ENCODE data around the gene TOP3A.

Gene TOP3A

DNA sequence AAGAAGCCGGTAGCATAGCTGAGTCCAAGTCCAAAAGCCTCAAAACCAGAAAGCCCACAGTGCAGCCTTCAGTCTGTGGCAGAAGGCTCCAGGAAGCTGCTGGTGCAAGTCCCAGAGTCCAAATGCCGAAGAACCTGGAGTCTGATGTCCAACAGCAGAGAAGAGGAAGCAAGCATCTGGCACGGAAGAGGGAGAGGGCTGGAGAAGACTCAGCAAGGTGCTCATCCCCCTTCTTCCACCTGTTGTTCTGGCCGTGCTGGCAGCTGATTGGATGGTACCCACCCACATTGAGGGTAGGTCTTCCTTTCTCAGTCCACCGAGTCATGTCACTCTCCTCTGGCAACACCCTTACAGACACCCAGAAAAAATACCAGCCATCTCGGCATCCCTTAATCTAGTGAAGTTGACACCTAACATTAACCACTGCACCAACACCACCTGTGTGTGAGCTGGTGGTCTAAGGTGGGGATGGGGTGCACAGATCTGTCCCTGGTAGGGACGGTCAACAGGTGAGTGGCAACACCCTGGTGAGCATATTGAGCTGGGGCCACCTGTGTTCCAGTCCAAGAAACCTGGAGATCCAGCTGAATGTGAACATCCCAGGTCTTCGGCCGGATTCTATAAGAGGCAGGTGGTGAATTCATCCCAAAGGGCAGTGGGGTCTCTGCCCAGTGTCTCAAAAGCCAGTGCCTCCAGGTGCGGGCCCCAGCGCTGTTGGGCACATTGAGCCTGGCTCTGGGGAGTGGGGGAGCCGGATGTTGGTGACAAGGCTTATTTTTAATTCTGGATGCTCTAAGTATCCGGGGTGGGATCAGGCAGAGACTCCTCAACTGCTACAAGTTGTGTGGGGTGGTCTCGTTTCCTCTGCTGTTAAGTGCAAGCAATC lies 44.5 kb downstream of the TOP3A start:
- no peak for DNase-seq

DNA sequence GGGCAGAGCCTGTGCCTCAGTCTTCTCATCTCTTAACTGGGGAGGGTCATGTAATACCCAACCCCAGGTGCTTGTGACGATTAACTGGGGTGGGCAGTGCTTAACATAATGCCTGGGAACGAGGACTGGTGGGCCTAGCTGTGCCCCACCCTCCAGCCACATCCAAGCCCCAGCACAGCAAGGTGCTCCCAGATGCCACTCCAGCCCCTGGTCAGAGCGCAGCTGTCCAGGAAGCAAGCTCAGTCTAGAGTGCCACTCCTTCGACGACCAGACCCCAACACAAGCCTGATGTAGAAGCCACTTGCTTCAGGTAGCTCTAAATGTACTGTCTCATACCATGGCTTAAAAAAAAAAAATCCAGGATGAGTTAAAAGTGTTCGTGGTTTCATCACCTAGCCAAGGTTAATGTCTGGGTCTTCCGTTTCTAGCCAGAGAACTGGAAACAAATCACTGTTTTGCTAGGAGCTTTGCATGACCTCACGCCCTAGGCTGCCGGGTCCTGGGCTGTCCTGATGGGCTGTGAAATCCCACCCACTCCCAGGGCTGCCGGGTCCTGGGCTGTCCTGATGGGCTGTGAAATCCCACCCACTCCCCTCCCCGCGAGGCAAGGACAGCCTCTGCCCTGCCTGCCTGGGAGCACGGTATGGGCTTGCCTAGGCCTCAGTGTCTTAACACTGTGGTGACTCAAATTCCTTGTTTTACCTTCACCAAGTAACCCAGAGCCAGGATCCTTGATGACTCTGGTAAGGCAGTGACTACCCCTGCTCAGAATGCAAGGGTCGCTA lies 46.7 kb downstream of the TOP3A start:
- DNase-seq = no peak

DNA sequence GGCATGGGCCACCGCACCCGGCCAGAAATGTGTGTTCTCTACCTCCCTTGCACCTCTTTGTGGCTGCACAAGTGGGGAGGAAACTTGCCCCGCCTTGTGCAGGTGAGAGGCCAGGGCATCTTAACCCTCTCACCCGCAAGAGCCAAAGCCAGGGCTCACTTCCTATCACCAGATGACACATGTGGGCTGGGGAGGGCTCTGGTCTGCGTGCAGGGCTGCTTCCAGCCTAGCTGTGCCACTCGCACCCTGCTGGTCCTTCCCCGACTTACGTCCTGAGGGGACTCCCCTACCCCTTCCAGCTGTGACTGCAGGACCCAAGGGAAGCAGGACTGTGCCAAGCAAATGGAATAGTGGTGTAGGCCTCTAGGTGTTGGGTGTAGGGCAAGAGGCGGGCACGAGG lies 47.4 kb downstream of the TOP3A start:
- DNase-seq = no peak

DNA sequence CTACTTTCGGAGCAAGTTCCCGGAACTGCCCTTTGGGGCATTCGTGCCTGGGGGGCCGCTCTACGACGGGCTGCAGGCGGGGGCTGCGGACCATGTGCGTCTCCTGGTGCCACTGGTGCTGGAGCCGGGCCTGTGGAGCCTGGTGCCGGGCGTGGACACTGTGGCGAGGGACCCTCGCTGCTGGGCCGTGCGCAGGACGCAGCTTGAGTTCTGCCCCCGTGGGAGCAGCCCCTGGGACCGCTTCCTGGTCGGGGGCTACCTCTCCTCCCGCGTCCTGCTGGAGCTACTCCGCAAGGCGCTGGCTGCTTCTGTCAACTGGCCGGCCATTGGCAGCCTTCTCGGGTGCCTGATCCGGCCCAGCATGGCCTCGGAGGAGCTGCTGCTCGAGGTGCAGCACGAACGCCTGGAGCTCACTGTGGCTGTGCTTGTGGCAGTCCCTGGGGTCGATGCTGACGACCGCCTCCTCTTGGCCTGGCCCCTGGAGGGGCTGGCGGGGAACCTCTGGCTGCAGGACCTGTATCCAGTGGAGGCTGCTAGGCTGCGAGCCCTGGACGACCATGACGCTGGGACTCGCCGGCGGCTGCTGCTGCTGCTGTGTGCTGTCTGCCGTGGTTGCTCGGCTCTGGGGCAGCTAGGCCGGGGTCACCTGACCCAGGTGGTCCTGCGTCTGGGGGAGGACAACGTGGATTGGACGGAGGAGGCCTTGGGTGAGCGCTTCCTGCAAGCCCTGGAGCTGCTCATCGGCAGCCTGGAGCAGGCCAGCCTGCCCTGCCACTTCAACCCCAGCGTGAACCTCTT lies 50.7 kb downstream of the TOP3A start:
- no peak for DNase-seq

DNA sequence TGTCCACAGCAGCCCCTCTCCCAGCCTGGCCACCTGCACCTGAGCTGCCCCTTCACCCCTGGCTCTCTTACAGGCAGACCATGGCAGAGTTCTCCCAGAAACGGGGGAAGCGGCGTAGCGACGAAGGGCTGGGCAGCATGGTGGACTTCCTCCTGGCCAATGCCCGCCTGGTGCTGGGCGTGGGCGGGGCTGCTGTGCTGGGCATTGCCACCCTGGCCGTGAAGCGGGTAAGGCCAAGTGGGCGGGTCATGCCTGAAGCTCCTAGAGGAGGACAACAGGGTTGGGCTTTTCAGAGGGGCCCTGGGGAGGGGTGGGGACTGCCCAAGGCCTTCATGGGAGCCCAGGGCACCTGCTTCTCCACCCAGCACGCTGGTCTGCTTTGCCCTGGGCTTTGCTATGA lies 52.2 kb downstream of the TOP3A start:
- no peak for DNase-seq

DNA sequence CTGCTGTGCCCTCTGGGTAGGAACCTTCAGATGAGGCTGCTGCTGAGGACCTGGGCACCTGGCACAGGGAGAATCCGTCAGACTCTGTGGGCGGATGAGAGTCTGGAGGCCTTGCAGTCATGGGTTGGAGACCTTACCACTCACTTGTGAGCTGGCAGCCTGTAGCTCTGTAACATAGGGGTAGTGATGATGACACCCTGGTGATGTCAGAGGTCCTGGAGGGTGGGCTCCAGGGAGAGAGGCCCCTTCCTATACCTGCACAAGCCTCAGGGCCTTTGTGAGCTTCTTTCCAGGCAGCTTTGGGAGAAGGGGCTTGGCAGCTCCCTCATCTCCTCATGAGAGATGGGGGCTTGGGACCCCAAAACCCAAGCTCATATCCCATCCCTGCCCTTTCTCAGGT lies 52.7 kb downstream of the TOP3A start:
- no peak for DNase-seq

DNA sequence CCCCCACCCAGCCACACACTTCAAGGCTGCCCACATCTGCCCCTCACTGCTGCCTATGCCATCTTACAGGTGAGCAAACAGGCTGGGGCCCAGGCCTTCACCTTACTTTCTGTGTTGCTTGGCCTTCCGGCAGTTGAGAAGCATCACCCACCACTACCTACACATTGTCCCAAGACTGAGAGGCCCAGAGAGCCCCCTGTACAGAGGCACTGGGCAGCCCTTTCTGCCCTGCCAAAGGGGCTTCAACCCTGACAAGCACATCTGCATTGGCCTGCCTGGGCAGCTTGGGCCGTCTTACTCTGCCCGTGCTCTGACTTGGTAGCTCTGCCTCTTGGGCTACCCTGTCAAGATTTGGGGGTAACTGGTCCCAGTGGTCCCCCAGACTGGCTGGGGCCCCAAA lies 53.1 kb downstream of the TOP3A start:
- DNase-seq = no peak

DNA sequence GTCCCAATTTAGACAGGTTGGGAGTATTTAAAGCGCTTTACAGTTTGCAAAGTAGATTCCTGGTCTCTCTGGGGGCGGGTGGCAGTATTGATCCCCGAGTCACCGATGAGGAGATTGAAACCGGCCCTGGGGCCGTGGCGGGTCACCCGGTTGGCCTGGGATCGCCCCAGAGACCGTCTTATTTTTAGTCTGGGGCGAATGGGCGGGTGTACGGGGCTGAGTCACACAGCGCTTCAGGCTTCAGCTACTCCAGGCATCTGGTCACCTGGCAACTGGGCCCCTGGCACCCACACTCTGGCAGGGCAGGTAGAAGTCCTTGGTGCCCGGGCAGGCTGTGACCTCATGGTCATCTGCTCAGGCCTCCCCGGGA lies 53.7 kb downstream of the TOP3A start:
- DNase-seq = peak; percentile 48

DNA sequence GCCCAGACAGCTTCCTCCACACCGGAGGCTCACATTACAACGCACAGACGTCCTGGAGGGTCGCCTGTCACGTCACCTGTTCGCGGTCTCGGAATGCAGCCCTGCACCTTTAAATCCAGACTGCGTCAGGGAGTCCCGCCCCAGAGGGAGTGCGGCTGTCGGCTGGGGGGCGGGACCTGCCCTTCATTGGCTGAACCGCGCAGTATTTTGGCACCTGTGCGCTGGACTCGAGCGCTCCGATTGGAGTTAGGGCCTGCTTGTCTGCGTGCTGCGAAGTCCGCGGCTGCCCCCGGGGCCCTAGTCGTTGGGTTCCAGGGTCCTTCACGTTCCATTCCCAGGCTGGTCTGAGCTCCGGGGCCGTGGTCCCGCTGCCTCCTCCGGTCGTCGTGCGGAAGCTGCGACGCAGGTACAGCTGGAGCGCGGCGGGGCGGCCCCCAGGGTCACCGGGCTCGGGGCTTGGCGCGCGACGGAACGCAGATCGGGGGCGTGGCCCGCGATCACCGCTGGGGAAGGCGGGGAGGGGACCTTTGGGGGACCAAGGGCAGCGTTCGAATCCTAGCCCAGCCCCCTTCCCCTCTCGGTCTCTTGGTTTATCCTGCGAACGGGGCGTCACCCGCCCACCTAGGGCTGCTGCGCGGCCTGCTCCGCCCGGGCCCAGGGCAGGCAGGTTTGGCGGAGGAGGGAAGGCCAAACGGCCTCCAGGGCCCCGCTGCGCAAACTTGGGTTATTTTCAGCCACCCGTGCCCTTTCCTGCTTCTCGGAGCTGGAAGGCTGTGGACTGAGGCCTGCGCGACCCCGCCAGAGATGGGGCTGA lies 54.3 kb downstream of the TOP3A start, which contains the start of gene MIEF2:
Gene MIEF2, plus strand, starts transcription at position 331 of the 814 bp plus-strand sequence. CDS start 2,059 bp downstream, outside the sequence.
- DNase-seq = peak; percentile 94

DNA sequence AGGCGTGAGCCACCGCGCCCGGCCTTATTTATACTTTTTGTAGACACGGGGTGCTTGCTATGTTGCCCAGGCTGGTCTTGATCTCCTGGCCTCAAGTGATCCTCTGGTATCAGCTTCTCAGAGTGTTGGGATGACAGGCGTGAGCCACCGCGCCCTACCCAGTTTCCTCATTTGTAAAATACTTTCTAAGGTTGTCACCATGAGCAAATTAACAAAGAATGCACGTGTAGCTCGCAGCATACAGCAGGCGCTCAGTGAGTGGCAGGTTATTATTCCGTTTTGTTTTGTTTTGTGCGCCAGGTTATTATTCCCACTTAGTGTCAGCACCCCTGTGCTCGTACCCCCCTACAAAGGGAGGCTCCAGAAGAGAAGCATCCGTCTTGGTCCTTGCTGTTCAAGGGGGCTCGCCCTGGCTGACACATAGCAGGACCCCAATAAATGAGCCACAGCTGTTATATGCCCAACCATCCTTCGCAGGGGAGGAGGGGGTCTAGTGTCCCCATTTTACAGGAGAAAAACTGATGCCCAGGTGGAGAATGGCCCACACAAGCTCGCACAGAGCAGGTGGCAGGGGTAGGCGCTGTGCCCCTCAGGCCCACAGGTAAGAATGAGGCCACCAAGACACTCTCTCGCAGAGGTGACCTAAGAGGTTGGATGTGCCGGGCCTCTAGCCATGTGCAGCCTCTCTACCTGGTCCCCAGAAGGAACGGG lies 55.0 kb downstream of the TOP3A start:
- DNase-seq = no peak

DNA sequence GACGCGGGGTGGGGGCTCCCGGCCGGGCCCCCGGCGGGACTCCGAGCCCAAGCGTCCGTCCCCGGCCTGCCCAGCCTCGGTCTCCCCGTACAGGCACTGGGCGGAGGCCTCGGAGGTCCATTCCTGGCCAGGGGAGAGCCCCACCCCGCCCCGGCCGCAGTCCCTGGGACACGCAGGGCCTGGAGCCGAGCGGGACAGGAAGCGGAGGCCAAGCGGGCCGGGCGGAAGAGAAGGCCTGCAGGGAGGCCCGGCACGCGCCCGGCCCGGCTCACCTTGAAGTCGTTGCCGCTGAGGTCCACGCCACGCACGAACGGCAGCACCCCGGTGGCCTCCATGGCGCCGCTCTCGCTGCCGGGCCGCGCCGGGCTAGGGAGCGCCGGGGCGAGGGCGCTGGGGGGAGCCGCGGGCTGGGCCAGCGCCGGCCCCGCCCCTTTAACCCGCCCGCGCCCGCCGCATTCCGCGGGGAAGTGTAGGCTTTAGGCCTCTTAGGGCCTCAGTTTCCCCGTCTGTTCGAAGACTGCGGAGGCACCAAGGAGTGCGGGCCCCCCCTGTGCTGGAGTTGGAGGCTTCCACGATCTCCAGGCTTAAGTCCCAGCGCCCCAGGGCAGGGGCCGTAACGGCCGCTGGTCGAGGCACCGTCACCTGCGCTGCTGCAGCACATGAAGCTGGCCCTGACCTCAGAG lies 56.3 kb downstream of the TOP3A start, which contains the start of gene FLII:
Gene FLII, minus strand, starts transcription at position 383 of the 683 bp plus-strand sequence. Its CDS starts 48 bp downstream, at position 335.
- peak; percentile 67 for DNase-seq

DNA sequence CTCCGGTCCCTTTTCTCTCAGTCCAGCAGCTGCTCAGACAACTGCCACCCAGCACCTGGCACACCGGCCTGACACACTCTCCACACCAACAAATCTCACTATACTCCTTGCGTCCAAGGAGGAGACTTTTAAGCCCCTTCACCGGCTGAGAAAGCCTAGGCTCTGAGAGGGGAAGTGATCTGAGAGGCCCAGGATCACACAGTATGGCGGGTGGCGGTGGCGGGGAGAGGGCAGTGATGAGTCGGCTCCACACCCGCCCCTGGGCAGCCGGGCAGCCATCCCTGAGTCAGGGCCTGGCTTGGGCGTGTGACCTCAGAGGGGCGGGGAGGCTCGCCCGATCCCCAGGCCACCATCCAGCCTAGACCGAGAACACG lies 56.8 kb downstream of the TOP3A start:
- DNase-seq = peak; percentile 60

DNA sequence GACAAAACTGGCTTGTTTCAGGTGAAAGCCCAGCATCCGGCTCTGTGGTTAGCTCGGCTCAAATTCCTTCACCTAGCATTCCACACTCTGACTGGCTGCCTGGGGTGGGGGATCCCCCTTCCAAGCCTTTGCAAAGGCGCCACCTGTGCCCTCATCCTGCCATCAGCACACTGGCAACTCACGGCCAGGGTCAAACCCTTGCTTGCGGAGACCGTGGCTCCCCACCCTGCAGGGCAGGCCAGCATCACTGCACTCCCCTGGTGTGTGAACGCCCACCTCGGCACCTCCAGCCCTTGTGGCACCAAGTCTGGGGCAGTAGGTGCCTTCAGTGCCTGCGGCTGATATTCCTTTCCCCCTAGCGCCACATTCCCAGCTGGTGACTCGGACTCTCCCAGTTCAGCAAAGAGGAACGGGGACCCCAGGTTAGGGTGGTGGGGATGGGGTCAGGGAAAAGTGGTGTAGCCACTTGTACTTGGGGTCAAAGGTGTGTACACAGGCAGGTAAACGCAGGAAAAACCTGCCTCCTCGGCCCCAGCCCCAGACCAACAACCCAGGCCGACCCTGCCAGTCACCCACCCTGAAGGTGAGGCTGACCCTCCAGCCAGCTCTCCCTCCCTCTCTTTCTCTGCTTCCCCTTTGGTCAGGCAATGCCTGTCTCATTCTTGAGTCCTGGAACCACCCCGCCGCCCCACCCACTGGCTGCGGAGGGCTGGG lies 57.4 kb downstream of the TOP3A start:
- peak; percentile 37 for DNase-seq

DNA sequence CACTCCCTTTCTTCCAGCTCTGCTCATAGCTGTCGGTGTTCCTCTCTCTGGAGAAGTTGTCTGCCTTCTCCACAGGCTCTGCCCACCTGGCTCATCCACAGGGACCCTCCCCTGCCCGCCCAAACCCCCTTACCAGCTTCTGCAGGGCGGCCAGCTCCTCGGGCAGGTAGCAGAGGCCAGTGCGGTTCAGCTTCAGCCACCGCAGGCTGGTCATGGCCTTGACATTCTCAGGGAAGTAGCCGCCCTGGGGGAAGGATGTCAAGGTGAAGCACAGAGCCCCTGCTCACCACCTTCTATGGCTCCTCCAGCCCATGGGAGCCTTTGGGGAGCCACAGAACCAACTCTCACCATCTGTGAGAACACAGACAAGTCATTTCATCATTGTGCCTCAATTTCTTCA lies 58.0 kb downstream of the TOP3A start:
- no peak for DNase-seq

DNA sequence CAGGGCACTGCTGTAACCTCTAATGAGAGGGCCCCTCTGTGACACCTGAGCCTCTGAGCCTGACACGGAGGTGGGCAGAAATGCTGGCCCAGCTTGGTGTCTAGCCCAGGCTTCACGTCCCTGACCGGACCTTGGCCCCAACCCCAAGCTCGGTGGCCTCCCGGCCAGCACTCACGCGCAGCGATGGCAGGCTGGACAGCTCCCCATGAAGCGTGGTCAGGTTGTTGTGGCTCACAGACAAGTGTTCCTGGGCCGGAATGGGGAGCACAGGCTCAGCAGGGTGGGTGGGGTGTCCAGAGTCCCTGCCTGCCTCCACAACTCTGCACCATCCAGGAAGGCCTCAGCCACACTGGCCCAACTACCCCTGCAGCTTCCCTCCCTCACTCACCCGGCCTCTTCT lies 58.4 kb downstream of the TOP3A start:
- DNase-seq = no peak

DNA sequence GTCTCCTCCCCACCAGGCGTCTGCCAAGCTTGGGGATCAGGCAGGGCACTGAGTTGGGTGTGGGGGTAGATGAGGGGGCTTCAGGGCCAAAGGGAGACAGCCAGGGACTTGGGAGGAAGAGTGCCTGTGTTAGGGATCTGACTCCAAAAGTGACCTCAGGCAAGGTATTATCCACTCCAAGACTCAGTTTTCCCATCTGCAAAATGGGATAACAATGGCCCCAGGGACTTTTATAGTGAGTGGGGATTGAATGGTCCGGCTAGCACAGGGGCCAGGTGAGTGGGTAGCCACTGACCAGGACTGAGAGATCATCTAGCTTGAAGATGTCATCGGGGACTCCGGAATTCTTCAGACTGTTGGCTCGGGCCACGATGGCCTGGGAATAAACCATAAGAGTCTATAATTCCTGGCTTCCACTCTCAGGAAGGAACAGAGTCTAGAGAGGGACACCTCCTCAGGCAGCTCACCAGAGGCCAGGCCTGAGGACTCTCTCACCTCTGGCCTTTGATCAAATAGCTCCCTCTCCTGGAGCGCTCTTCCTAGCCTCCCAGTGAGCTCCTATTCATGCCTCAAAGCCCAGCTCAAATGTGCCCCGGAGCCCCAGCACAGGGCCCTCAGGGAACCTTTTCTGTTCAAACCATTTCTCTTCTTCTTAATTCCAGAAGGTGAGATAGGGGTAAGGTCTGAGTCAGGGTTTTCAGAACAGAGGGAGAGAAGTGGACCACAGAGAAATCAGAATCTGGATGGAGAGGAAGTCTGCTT lies 59.7 kb downstream of the TOP3A start:
- DNase-seq = no peak

DNA sequence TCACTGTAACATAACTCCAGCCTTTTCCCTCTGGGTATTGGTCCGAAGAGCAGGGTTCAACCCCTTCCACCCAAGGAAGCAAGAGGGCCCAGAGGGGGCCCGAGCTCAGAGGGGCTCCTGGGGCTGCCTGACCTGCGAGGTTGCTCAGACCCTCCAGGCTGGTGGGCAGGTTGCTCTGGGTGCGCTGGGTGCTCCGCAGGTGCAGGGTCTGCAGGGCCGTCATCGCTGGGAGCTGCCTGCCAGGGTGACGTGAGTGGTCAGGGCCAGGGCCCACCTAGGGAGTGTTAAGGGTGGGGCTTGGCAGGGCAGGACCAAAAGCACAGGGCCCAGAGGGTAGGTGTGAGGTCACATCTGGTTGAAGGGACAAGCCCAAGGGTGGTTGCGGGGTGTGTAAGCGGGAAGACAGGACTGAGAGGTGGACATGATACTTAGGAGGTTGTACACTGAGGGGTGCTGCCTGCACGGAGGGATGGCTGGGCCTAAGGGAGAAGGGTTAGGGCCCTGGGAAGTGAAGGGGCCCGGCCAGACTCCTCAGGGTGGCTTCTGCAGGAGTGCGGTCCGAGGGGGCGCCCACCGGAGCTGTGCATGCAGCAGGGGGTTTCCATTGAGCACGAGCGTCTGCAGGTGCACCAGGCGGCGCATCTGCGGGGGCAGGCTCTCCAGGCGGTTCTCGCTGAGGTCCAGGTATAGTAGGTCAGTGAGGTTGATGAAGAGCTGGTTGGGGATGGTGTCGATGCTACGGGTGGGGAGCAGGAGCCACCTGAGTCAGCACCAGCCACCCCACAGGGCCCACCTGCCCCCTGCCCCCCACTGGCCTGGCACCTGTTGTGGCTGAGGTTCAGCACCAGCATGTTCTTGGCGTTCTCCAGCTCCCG lies 60.6 kb downstream of the TOP3A start:
- DNase-seq = no peak

DNA sequence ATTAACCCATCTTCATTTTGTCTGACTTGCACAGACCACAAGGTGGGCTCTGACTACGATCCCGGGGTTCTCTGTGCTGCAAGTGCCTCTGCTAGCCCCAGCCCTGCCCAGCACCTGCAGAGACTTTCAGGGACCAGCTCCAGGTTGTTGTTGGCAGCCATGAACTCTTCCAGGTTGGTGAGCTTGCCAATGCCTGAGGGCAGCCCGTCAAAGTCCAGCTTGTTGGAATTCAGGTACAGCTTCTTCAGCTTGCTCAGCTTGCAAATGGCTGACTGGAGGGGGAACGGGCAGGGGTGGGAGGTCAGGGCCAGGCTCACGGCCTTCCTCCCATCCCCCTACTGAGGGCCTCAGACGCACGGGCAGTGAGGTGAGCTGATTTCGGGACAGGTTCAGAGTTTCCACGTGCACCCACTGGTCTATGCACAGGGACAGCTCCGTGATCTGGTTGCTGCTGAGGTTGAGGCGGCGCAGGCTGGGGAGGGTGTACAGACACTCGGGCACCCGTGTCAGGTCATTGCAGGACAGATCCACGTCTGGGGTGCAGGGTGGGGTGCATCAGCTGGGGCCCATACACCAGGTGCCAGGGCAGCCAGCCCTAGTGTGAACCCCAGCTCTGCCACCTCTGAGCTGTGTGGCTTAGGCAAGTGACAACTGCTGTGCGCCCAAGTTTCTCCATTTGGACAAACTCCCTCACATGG lies 61.5 kb downstream of the TOP3A start:
- no peak for DNase-seq
